ENCODE results near the gene NFKBIE. TPM values are rescaled to one million over a fixed set of nuclear protein-coding genes. Genes with fewer than 3 reads are reported as not detected.

Gene NFKBIE
- total RNA-seq, 1 donor from 2014 or later, result 11.1 TPM

GRCh38 chr6:44262467-44263353, 2.6 kb downstream of the NFKBIE start:
- Mint-ChIP-seq H3K27ac (ENCODE audit: unreplicated experiment) (peak overlapping the region; percentile 79), H3K9me3 (ENCODE audit: unreplicated experiment) (no peaks in the 10 kb centered on the region), H3K4me1 (ENCODE audit: unreplicated experiment) (peaks cover 36% of the 10 kb centered on the region), H3K36me3 (ENCODE audit: unreplicated experiment) (peaks cover 15% of the 10 kb centered on the region), H3K4me3 (ENCODE audit: unreplicated experiment) (peak overlapping the region; percentile 90), H3K27me3 (ENCODE audit: unreplicated experiment) (no peaks in the 10 kb centered on the region)
- no peak for TF ChIP-seq CTCF (IDR thresholded peaks at IDR 0.05)
- no peak for DNase-seq (ENCODE audit: extremely low spot score, unreplicated experiment)

GRCh38 chr6:44261581-44261980, 3.8 kb downstream of the NFKBIE start:
- H3K27me3 Mint-ChIP-seq (ENCODE audit: unreplicated experiment), result no peaks in the 10 kb centered on the region
- no peak for TF ChIP-seq CTCF (IDR thresholded peaks at IDR 0.05)
- peaks cover 15% of the 10 kb centered on the region for H3K36me3 Mint-ChIP-seq (ENCODE audit: unreplicated experiment)
- H3K4me1 Mint-ChIP-seq (ENCODE audit: unreplicated experiment), result peaks cover 39% of the 10 kb centered on the region
- no peak for DNase-seq (ENCODE audit: extremely low spot score, unreplicated experiment)
- H3K27ac Mint-ChIP-seq (ENCODE audit: unreplicated experiment), result no peak overlapping the region
- no peaks in the 10 kb centered on the region for H3K9me3 Mint-ChIP-seq (ENCODE audit: unreplicated experiment)
- no peak overlapping the region for H3K4me3 Mint-ChIP-seq (ENCODE audit: unreplicated experiment)

GRCh38 chr6:44260451-44261297, 4.7 kb downstream of the NFKBIE start:
- Mint-ChIP-seq H3K4me1 (ENCODE audit: unreplicated experiment) (peaks cover 48% of the 10 kb centered on the region), H3K36me3 (ENCODE audit: unreplicated experiment) (peaks cover 15% of the 10 kb centered on the region), H3K27ac (ENCODE audit: unreplicated experiment) (no peak overlapping the region), H3K27me3 (ENCODE audit: unreplicated experiment) (no peaks in the 10 kb centered on the region), H3K4me3 (ENCODE audit: unreplicated experiment) (no peak overlapping the region), H3K9me3 (ENCODE audit: unreplicated experiment) (no peaks in the 10 kb centered on the region)
- no peak for TF ChIP-seq CTCF (IDR thresholded peaks at IDR 0.05)
- no peak for DNase-seq (ENCODE audit: extremely low spot score, unreplicated experiment)

GRCh38 chr6:44260011-44260410, 5.3 kb downstream of the NFKBIE start:
- no peak for TF ChIP-seq CTCF (IDR thresholded peaks at IDR 0.05)
- H3K9me3 Mint-ChIP-seq (ENCODE audit: unreplicated experiment), result no peaks in the 10 kb centered on the region
- DNase-seq (ENCODE audit: extremely low spot score, unreplicated experiment), result no peak
- H3K36me3 Mint-ChIP-seq (ENCODE audit: unreplicated experiment), result peaks cover 17% of the 10 kb centered on the region
- peaks cover 55% of the 10 kb centered on the region for H3K4me1 Mint-ChIP-seq (ENCODE audit: unreplicated experiment)
- no peak overlapping the region for H3K27ac Mint-ChIP-seq (ENCODE audit: unreplicated experiment)
- no peak overlapping the region for H3K4me3 Mint-ChIP-seq (ENCODE audit: unreplicated experiment)
- no peaks in the 10 kb centered on the region for H3K27me3 Mint-ChIP-seq (ENCODE audit: unreplicated experiment)

- Mint-ChIP-seq H3K27me3 (ENCODE audit: unreplicated experiment) (no peaks in the 10 kb centered on the region), H3K4me1 (ENCODE audit: unreplicated experiment) (peaks cover 56% of the 10 kb centered on the region), H3K27ac (ENCODE audit: unreplicated experiment) (peak overlapping the region; percentile 92), H3K36me3 (ENCODE audit: unreplicated experiment) (peaks cover 25% of the 10 kb centered on the region), H3K4me3 (ENCODE audit: unreplicated experiment) (no peak overlapping the region), H3K9me3 (ENCODE audit: unreplicated experiment) (no peaks in the 10 kb centered on the region)
- TF ChIP-seq CTCF (IDR thresholded peaks at IDR 0.05), result no peak
- no peak for DNase-seq (ENCODE audit: extremely low spot score, unreplicated experiment)
Observed at GRCh38 chr6:44258921-44259320, 6.4 kb downstream of the NFKBIE start.

Data from osteocyte (in vitro differentiated cells).